HG02678 (cell line): ENCODE measurements around the gene IQSEC3.

Experiments used
- ATAC-seq: cut with Tn5 transposase; IDR thresholded peaks from one replicate; pipeline ENCODE4 v1.9.1; 2021; ENCODE audit warnings: mild to moderate bottlenecking, moderate library complexity; ENCODE audit not compliant: unreplicated experiment

IQSEC3 gene

DNA sequence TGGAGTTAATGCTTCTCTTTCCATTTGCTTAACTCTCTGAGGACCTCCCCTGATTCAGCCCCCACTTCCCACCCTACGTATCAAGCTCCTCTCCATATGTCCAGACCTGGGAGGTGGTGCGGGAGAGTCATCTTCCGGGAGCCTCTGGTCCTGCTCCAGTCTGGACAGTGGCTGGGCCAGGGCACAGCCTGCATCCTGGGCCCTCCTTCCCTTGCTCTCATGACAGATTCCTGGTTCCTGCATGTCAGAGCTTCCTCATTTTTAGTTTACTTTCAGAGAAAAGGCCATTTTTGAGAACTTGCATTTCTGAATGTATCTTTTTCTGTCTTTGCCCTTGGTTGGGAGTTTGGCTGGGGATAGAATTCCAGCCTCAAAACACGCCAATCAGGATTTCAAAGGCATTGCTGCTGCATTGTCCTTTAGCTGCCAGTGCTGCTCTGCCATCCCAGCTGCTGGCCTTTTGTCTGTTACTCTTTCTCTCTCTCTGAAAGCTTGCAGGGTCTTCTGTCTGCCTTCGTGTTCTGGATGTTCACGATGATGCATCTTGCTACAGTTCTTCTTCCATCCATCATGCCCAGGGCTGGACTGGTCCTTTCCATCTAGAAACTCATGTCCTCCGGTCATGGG, 92.7 kb downstream of the IQSEC3 start:
- no peak for ATAC-seq

- no peak for ATAC-seq
These were observed 94.3 kb downstream of the IQSEC3 start for GRCh38 chr12:160858-161257.

- no peak for ATAC-seq
These were observed 95.3 kb downstream of the IQSEC3 start for GRCh38 chr12:161823-162222.

- ATAC-seq: no peak
These were observed 96.1 kb downstream of the IQSEC3 start for GRCh38 chr12:162467-163307.

DNA sequence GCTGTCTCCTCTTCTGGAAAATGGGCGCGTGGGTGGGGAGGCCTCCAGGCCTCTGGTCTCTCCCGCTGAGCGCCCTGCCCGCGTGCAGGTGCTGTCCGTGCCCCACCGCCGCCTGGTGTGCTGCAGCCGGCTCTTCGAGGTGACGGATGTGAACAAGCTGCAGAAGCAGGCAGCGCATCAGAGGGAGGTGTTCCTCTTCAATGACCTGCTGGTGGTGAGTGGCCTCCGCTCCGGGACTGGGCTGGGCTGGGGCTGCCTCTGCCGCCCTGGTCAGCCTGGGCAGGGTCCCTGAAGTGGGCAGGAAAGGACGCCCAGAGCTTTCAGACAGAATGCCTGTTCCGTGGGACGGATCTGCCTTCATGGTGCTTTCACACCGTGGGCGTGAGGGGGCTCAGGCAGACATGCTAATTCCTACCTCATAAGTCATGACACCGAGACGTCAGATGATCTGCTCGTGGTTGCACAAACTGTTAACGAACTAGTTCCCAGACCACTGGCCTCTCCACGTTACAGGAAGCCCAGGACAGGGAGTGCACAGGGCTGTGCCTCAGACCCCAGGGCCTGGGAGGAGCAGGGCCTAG, 96.9 kb downstream of the IQSEC3 start:
- ATAC-seq: no peak

- ATAC-seq: no peak
These were observed 97.6 kb downstream of the IQSEC3 start for GRCh38 chr12:164207-164606.

GRCh38 chr12:165862-166368, 99.3 kb downstream of the IQSEC3 start:
- no peak for ATAC-seq

GRCh38 chr12:166425-167075, 100.0 kb downstream of the IQSEC3 start:
- ATAC-seq: no peak

DNA sequence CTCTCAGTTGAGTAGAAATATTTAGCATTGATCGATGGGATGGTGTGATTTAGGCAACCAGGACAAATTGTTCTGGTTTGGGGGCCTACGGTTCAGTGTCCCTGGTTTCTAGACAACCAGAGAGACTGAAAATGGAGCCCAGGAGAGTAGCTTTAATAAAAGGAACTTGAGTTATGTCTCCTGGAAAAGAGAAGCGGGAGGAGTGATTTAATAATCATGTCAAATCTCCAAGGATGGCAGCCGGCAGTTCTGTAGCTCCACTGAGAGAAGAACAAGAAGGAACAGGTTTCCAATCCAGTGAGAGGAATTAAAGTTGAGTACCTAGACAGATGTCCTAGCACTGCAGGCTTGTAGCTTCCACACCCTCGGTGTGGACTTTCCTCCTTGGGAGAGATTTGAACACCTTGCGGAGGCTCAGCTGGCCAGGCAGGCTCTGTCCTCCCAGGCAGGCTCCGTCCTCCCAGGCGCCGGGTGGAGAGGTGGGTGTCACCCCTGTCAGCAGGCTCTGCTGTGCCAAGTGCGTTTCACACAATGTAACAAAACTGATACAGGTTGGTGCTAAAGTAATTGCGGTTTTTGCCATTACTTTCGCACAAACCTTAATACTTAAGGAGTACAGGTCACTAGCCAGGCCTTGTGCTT, 101.5 kb downstream of the IQSEC3 start:
- no peak for ATAC-seq

DNA sequence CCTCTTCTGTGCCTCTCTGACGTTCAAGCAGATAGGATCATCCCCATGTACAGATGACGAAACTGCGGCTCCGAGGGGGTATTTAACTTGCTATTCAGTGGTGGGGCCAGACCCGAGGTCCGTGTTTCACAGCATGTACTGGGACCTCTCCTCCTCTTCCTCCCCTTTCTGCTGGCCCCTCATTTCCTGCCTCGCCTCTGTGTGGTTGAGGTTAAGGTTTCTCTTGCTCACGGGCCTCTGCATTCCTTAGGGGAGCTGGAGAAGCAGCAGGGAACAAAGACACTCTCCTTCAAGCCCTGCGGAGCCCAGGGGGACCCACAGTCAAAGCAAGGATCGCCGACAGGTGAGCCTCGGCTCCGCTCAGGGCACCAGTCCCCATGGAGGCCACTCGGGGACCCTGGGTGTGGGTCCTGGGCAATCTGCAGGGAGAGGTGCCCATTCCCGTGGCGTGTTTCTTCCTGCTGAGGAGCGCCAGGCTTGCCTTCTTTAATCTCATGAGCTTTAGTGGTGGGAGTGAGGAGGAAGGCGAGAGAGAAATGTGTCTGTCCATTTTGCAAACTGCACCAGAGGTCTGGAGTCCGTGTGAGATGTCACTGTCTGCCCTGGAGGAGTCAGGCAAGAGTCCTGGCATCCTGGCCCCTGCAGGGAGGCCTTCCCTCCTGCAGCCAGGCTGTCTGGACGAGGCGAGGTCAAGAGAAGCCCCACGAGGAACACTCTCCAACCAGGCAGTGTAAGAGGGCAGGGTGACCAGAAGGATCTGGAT, 102.4 kb downstream of the IQSEC3 start:
- no peak for ATAC-seq

DNA sequence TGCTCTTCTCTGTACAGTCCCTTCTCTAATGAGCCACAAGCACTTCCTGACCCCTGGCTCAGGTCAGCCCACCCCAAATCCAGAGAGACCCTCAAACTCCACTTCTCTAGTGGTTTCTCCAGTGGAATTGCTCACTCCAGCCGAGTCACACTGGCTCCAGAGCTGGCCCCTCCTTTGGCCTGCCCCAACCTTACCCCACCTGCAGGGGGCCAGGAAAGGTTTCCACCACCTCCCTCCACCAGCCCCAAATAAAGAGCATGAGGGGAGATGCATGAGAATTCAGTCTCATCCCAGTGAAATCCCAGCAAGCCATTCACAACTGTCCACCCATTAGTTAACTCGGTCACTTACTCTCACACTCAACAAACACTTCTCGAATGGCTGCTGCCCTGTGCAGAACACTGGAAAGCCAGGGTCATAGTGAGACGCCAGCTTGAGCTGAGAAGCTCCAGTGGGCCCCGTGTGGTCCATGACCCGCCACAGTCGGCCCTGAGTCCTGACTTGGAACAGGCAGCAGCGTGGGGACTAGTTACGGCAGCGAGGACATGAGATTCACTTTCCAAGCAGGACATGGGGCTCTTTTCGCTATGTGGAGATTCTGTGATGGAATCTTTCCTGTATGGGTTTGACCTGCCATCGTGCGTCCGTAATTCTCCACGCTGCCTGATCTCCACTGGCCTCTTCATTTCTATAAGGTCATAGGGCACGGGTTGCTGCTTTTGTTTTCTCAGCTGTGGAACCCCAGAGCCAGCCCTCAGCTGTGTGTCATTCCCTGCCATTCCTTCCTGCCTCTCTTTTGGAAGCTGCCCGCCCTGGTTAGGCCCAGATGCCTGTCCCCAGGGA, 103.2 kb downstream of the IQSEC3 start:
- no peak for ATAC-seq

DNA sequence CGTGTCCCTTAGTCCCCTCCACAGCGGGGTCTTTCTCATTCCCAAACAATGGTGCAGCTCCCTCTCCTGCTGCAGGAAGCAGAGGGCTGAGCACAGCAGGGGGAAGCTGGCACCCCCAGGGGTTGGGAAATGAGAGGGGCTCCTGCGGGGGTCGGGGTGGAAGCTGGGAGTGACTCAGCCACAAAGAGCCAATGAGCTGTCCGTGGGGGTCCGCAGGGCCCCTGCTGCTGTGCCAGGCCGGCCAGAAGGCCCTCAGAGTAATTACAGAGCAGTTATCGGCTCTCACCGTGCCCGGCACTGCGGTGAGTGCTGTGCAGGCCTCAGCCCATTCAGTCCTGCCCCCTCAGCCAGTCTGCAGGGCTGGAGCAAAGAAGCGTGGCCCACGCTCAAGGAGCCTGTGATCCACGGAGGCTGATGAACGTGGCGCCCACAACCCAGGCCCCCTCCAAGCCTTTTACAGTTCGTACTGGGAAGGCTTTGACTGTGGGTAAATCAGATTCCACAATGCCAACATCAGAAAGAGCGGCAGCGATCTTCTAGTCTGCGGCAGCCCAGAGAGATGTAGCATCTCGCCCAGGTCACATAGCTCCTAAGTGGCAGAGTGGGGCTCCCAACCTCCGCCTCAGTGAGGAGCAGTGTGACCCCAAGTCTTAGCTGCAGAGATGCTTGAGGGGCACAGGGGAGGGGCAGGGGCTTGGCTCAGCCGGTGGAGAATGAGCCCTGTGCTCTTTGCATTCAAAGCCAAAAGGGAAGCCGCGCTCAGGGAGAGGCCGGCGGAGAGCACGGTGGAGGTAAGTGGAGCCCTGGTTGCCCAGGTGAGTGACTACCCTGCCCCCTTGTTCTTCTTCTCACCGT, 104.0 kb downstream of the IQSEC3 start:
- ATAC-seq: no peak

DNA sequence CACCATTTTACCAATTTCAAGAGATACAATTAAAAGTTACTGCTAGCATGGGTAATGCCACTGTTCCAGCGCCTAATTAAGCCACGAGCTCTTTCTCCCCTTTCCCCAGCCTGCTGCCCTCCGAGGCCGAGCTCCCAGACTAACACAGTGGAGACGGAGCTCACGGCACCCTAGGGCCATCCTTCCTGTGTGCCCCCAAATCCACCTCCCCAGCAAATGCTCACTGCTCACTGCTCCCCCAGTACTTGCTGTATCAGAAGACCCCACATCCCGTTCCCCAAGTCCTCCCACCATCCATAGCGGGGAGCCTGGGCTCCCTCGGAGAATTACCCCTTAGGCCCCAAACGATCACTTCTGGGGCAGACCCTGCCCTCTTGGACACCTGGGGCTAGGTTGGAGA, 104.7 kb downstream of the IQSEC3 start:
- ATAC-seq: no peak

- ATAC-seq: no peak
These were observed 105.4 kb downstream of the IQSEC3 start for GRCh38 chr12:171743-172676.

DNA sequence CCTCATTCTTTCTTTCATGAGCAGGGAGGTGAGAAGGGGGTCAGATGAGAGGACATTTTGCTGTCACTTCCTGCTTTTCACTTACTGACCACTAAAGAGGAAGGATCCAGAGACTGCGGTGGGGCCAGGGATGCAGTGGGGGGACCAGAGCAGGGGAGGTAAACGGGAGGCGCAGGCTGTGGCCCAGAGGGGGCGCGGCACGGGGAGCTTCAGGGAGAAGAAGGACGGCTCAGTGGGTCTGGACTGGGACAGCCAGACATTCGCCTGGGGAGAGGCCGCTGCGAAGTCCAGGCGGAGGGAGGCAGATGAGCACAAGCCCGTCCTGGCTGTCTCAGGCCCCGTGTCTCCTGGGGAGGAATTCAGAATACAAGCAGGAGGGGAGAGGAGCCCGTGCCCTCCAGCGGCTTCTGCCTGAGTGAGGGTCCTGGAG, 106.2 kb downstream of the IQSEC3 start:
- ATAC-seq: no peak

- ATAC-seq: no peak
These were observed 107.6 kb downstream of the IQSEC3 start for GRCh38 chr12:174124-174523.

- ATAC-seq: no peak
These were observed 108.0 kb downstream of the IQSEC3 start for GRCh38 chr12:174596-174995.
